HG02588 (cell line): ENCODE results near the gene EGF.
"Not testable (repeated sequence)": the region's sequence is repeated elsewhere in the genome, so short reads cannot be mapped to it uniquely, and the experiment has no call there.

Experiments
- ATAC-seq: cut with Tn5 transposase; IDR thresholded peaks from one replicate; pipeline ENCODE4 v1.9.1; 2021; ENCODE audit warnings: mild to moderate bottlenecking, moderate library complexity; ENCODE audit not compliant: unreplicated experiment

EGF gene

GRCh38 chr4:110025056-110025455 is 112.4 kb downstream of the EGF start:
- no peak for ATAC-seq

- no peak for ATAC-seq
Observed at GRCh38 chr4:110025718-110026117, 113.0 kb downstream of the EGF start.

GRCh38 chr4:110032603-110033002 is 119.9 kb downstream of the EGF start:
- ATAC-seq: no peak

GRCh38 chr4:110033355-110034025 is 120.8 kb downstream of the EGF start:
- no peak for ATAC-seq

- peak; percentile 95 for ATAC-seq
Observed at GRCh38 chr4:110034026-110034393, 121.3 kb downstream of the EGF start.

- ATAC-seq: not testable (repeated sequence)
Observed at GRCh38 chr4:110039164-110039563, 126.5 kb downstream of the EGF start.

- no peak for ATAC-seq
Observed at GRCh38 chr4:110041735-110042134, 129.1 kb downstream of the EGF start.

- no peak for ATAC-seq
Observed at GRCh38 chr4:110042545-110043517, 130.1 kb downstream of the EGF start.

- no peak for ATAC-seq
Observed at GRCh38 chr4:110046588-110047049, 133.9 kb downstream of the EGF start.

GRCh38 chr4:110049951-110050925 is 137.6 kb downstream of the EGF start:
- no peak for ATAC-seq

GRCh38 chr4:110055158-110055768 is 142.6 kb downstream of the EGF start:
- ATAC-seq: peak; percentile 87

- no peak for ATAC-seq
Observed at GRCh38 chr4:110058677-110059076, 146.0 kb downstream of the EGF start.

GRCh38 chr4:110059556-110060191 is 147.0 kb downstream of the EGF start:
- peak; percentile 51 for ATAC-seq

GRCh38 chr4:110061076-110061475 is 148.4 kb downstream of the EGF start:
- ATAC-seq: no peak
